Endothelial cell of umbilical vein (primary cell): Measurements from ENCODE around the gene M1AP. TPM values are rescaled to one million over a fixed set of nuclear protein-coding genes. Genes with fewer than 3 reads are reported as not detected.

Experiments
- BruUV-seq: library from RNA; stranded (reverse); fragments of 400-500 nt; replicated peaks from 2 replicates; lab custom pipeline; 2021; lab: Mats Ljungman, UMichigan
- CTCF ChIA-PET: fragments of 300-600, 350-600 bp; sonication (Branson Sonifier 250); formaldehyde crosslinking; loops from one replicate; lab custom pipeline; 2021; ENCODE audit warnings: antibody characterized with exemption, inconsistent platforms; lab: Charles Lee
- POLR2A ChIA-PET: fragments of 300-600, 350-600 bp; sonication (Branson Sonifier 250); formaldehyde crosslinking; loops from one replicate; lab custom pipeline; 2021; ENCODE audit warnings: antibody characterized with exemption, inconsistent platforms; lab: Charles Lee
- DNase-seq: peaks from one replicate; pipeline ENCODE4 v3.0.0-alpha.2; 2011; ENCODE audit warnings: low read depth, low spot score
- FAIRE-seq: peaks from 2 replicates; lab custom pipeline; 2011; peaks lifted over from hg19 to GRCh38; lab: Jason Lieb, UNC
- H2AFZ ChIP-seq: 2 replicates; pipeline ENCODE4 v1.6.0; 2012; ENCODE audit warnings: low read depth, low read length, control low read depth, inconsistent platforms
- H3K27ac ChIP-seq: 2 replicates; pipeline ENCODE4 v1.5.1; 2011; ENCODE audit warnings: low read depth, mild to moderate bottlenecking, control low read depth, low read length, moderate library complexity; ENCODE audit not compliant: insufficient read depth
- H3K27me3 ChIP-seq, 2 experiments: 2 replicates each; pipeline versions ENCODE4 v1.6.0 to v1.6.1; 2011; ENCODE audit warnings: low read length in 2 of 2, mixed read lengths in 1 of 2; ENCODE audit not compliant: control insufficient read depth in 2 of 2, insufficient read depth in 2 of 2
- H3K36me3 ChIP-seq, 2 experiments: 2 replicates in 1 of 2; 3 replicates in 1 of 2; pipeline ENCODE4 v1.5.1; 2011; ENCODE audit warnings: low read length in 2 of 2, mild to moderate bottlenecking in 1 of 2, moderate library complexity in 1 of 2; ENCODE audit not compliant: control insufficient read depth in 2 of 2, insufficient read depth in 2 of 2; ENCODE audit errors: extremely low read depth in 1 of 2
- H3K4me1 ChIP-seq: 3 replicates; pipeline ENCODE4 v1.5.1; 2011; ENCODE audit warnings: mild to moderate bottlenecking, low read length; ENCODE audit not compliant: control insufficient read depth, insufficient read depth; ENCODE audit errors: extremely low read depth
- H3K4me2 ChIP-seq: 2 replicates; pipeline ENCODE4 v1.6.1; 2011; ENCODE audit warnings: low read length, control low read depth, mixed read lengths; ENCODE audit not compliant: insufficient read depth
- H3K4me3 ChIP-seq, 3 experiments: fragments of 200-600 bp in 1 of 3; sonication (generic), shearing (Covaris generic) in 1 of 3; replicated peaks in 1 of 3; 2 replicates each; pipeline ENCODE4 v1.5.1; 2011 to 2016; ENCODE audit warnings: control low read depth in 3 of 3, low read length in 3 of 3, mild to moderate bottlenecking in 2 of 3, inconsistent platforms in 1 of 3, low read depth in 1 of 3, moderate library complexity in 1 of 3; ENCODE audit not compliant: insufficient read depth in 1 of 3
- H3K79me2 ChIP-seq: 2 replicates; pipeline ENCODE4 v1.6.0; 2012; ENCODE audit warnings: low read length, inconsistent platforms; ENCODE audit not compliant: control insufficient read depth, insufficient read depth
- H3K9ac ChIP-seq: replicated peaks from 2 replicates; pipeline ENCODE3; 2011; ENCODE audit warnings: low read length, control low read depth; ENCODE audit not compliant: insufficient read depth; ENCODE audit errors: extremely low read depth
- H3K9me1 ChIP-seq: replicated peaks from 3 replicates; pipeline ENCODE4 v1.6.0; 2011; ENCODE audit warnings: mild to moderate bottlenecking, low read length; ENCODE audit not compliant: control insufficient read depth, insufficient read depth; ENCODE audit errors: extremely low read depth
- H3K9me3 ChIP-seq: replicated peaks from 2 replicates; pipeline ENCODE4 v1.5.1; 2012; ENCODE audit warnings: low read length, inconsistent platforms; ENCODE audit not compliant: control insufficient read depth, insufficient read depth
- H4K20me1 ChIP-seq: replicated peaks from 2 replicates; pipeline ENCODE3; 2011; ENCODE audit warnings: mild to moderate bottlenecking, low read length; ENCODE audit not compliant: control insufficient read depth, insufficient read depth; ENCODE audit errors: extremely low read depth
- CTCF ChIP-seq, 2 donors: IDR thresholded peaks; 1 replicate in 1 of 2; 2 replicates in 1 of 2; pipeline ENCODE4 v1.5.1; 2011; ENCODE audit warnings: low read length in 2 of 2, mild to moderate bottlenecking in 2 of 2, moderate library complexity in 2 of 2, control low read depth in 1 of 2, inconsistent platforms in 1 of 2, low read depth in 1 of 2; ENCODE audit not compliant: insufficient read depth in 1 of 2; ENCODE audit errors: extremely low read depth in 1 of 2
- EZH2 ChIP-seq: IDR thresholded peaks from 2 replicates; pipeline ENCODE4 v1.6.1; 2012; ENCODE audit warnings: borderline replicate concordance, low read depth, mild to moderate bottlenecking, moderate library complexity, low read length, inconsistent platforms; ENCODE audit not compliant: severe bottlenecking
- FOS ChIP-seq: IDR thresholded peaks from 2 replicates; pipeline ENCODE4 v1.6.1; 2011; ENCODE audit warnings: mild to moderate bottlenecking, low read length, moderate library complexity, borderline replicate concordance; ENCODE audit not compliant: insufficient read depth
- GATA2 ChIP-seq: IDR thresholded peaks from 2 replicates; pipeline ENCODE4 v1.7.0; 2011; ENCODE audit warnings: low read depth, mild to moderate bottlenecking, moderate library complexity, mixed read lengths, low read length; ENCODE audit not compliant: insufficient read length, insufficient read depth
- JUN ChIP-seq: IDR thresholded peaks from 2 replicates; pipeline ENCODE4 v1.6.1; 2011; ENCODE audit warnings: borderline replicate concordance, low read depth; ENCODE audit not compliant: insufficient read length, insufficient read depth
- MAX ChIP-seq: IDR thresholded peaks from 2 replicates; pipeline ENCODE4 v1.6.1; 2011; ENCODE audit not compliant: insufficient read depth, insufficient read length
- MYC ChIP-seq: IDR thresholded peaks from one replicate; pipeline ENCODE4 v1.6.1; 2011; ENCODE audit warnings: mild to moderate bottlenecking, low read depth, low read length
- POLR2A ChIP-seq: IDR thresholded peaks from 2 replicates; pipeline ENCODE4 v1.6.1; 2012; ENCODE audit warnings: low read depth, mild to moderate bottlenecking, control low read depth, low read length
- POLR2AphosphoS5 ChIP-seq: IDR thresholded peaks from 2 replicates; pipeline ENCODE4 v1.6.1; 2012; ENCODE audit warnings: low read depth, mild to moderate bottlenecking, control low read depth, low read length, moderate library complexity; ENCODE audit not compliant: insufficient read depth
- dilution Hi-C: fragments of 300-500 bp; cut with MboI; formaldehyde crosslinking; loops from one replicate; pipeline ENCODE4 v1.15.0; 2019; ENCODE audit warnings: low sequenced_read_pairs; ENCODE audit not compliant: extremely low pct_ligation_motif_present
- intact Hi-C: fragments of 100-400 bp; cut with micrococcal nuclease; formaldehyde crosslinking; loops from one replicate; pipeline ENCODE4 v1.10.0; 2022
- polyA plus RNA-seq, 4 experiments: library from polyadenylated mRNA; depleted of rRNA in 3 of 4; stranded (reverse) in 3 of 4; unstranded in 1 of 4; fragments of >200 nt; gene quantifications; 2 replicates each; pipeline versions ENCODE4 v1.2.1 to v1.2.3, GENCODE V29; 2011 to 2012; ENCODE audit warnings: missing spikeins in 1 of 4
- total RNA-seq: library from RNA; stranded (reverse); gene quantifications from 2 replicates; pipeline ENCODE4 v1.2.3, GENCODE V29; 2021

The M1AP gene
- total and polyA plus RNA-seq, 2 donors (not counting 3 experiments of a cell fraction or from before 2014, with no cell fraction given): 0.04 TPM; not detected in 1

GRCh38 chr2:74510272-74510671 is 137.9 kb downstream of the M1AP start:
- POLR2A ChIA-PET: interaction anchor here (0.6 kb wide), 1 partner anchor 39 kb away, joined by 3 read pairs; no protein-coding TSS in a partner anchor
- no peaks in the 10 kb centered on the region for H3K9me1 ChIP-seq
- H3K9ac ChIP-seq: no peak overlapping the region
- BruUV-seq: no TSS peak
- H3K27ac ChIP-seq: no peak overlapping the region
- H4K20me1 ChIP-seq: no peaks in the 10 kb centered on the region
- H3K36me3 ChIP-seq: peaks cover 0 to 3% of the 10 kb centered on the region in 2 experiments
- CTCF ChIA-PET: interaction anchor here (0.8 to 1.5 kb wide), 3 partner anchors 10 to 79 kb away, joined by 3 to 4 read pairs (median 3); no protein-coding TSS in a partner anchor
- no peaks in the 10 kb centered on the region for H3K9me3 ChIP-seq
- H3K79me2 ChIP-seq: peaks cover 4% of the 10 kb centered on the region
- peaks cover 15% of the 10 kb centered on the region for H3K4me1 ChIP-seq
- TF ChIP-seq POLR2A (no peak), MYC (no peak), MAX (no peak), JUN (no peak), POLR2AphosphoS5 (no peak), FOS (no peak), CTCF (IDR thresholded peaks at IDR 0.05; ENCODE audit: extremely low read depth in 1 of 2, insufficient read depth in 1 of 2, low read depth in 1 of 2, low read length in 2 of 2) (no peak), EZH2 (no peak), GATA2 (no peak)
- dilution Hi-C loops: no loop called here
- intact Hi-C loops: no loop called here
- no peak for FAIRE-seq
- H3K27me3 ChIP-seq: peaks cover 55 to 68% of the 10 kb centered on the region in 2 experiments
- DNase-seq: no peak
- H2AFZ ChIP-seq: no peak overlapping the region
- no peak overlapping the region for H3K4me3 ChIP-seq
- H3K4me2 ChIP-seq: no peak overlapping the region
